ENCODE measurements around the gene GAPDHS.

DNA sequence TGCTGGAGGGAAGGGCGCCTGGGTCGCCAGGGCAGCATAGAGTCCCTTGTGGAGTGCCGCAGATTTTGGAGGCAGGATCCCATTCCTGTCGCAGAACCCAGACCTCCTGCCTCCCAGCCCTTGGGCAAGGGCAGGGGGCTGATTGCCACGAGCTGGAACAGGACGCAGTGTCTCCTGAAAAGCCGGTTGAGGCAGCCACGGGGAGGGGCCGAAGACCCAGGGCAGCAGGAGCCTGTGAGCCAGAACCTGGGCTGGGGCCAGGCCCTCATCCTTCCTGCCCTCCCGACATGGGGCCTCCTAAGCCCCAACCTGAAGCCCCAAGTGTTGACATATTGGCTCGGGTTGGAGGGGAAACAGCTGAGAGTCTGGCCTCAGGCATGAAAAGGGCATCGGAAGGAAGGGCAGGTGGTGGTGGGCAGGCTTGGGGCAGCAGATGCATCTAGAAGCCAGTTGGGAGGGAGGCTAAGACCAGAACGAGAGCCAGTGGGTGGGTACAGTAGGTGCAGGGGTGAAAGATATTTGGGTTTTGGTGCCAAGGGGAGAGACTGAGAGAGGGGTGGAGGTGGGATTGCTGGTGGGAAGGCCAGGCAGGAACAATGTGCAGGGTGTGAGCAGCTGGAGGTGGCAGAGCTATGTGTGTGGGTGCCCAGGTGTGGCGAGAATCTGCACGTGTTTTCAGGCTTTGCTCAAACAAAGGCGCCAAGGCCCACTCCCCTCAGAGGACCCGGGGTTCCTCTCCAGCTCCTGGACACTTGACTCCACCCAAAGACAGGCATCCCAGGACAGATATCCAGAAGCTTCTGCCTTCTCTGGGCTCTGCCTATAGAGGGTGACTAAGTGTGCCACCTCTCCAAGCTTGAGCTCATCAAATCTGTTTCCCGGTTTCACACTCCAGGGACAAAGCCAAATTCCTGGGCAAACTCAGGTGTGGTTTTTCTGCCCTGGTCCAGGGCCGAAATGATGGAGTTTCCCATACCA is 3.7 kb upstream of the GAPDHS start:
- TF ChIP-seq, protein P1, sequence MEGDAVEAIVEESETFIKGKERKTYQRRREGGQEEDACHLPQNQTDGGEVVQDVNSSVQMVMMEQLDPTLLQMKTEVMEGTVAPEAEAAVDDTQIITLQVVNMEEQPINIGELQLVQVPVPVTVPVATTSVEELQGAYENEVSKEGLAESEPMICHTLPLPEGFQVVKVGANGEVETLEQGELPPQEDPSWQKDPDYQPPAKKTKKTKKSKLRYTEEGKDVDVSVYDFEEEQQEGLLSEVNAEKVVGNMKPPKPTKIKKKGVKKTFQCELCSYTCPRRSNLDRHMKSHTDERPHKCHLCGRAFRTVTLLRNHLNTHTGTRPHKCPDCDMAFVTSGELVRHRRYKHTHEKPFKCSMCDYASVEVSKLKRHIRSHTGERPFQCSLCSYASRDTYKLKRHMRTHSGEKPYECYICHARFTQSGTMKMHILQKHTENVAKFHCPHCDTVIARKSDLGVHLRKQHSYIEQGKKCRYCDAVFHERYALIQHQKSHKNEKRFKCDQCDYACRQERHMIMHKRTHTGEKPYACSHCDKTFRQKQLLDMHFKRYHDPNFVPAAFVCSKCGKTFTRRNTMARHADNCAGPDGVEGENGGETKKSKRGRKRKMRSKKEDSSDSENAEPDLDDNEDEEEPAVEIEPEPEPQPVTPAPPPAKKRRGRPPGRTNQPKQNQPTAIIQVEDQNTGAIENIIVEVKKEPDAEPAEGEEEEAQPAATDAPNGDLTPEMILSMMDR (IDR thresholded peaks at IDR 0.05), result no peak
- TF ChIP-seq, protein P2, sequence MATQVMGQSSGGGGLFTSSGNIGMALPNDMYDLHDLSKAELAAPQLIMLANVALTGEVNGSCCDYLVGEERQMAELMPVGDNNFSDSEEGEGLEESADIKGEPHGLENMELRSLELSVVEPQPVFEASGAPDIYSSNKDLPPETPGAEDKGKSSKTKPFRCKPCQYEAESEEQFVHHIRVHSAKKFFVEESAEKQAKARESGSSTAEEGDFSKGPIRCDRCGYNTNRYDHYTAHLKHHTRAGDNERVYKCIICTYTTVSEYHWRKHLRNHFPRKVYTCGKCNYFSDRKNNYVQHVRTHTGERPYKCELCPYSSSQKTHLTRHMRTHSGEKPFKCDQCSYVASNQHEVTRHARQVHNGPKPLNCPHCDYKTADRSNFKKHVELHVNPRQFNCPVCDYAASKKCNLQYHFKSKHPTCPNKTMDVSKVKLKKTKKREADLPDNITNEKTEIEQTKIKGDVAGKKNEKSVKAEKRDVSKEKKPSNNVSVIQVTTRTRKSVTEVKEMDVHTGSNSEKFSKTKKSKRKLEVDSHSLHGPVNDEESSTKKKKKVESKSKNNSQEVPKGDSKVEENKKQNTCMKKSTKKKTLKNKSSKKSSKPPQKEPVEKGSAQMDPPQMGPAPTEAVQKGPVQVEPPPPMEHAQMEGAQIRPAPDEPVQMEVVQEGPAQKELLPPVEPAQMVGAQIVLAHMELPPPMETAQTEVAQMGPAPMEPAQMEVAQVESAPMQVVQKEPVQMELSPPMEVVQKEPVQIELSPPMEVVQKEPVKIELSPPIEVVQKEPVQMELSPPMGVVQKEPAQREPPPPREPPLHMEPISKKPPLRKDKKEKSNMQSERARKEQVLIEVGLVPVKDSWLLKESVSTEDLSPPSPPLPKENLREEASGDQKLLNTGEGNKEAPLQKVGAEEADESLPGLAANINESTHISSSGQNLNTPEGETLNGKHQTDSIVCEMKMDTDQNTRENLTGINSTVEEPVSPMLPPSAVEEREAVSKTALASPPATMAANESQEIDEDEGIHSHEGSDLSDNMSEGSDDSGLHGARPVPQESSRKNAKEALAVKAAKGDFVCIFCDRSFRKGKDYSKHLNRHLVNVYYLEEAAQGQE (IDR thresholded peaks at IDR 0.05; ENCODE audit: insufficient read depth in 1 of 2, low read depth in 2 of 2, low read length in 1 of 2), result no peak
- TF ChIP-seq POLR2AphosphoS5 (IDR thresholded peaks at IDR 0.05; ENCODE audit: low read depth, low read length), result no peak

Measured in Panc1 (cell line).